Measurements from ENCODE around the gene SLC8A2. TPM values are rescaled to one million over a fixed set of nuclear protein-coding genes. Genes with fewer than 3 reads are reported as not detected.

Gene SLC8A2
- total and polyA plus RNA-seq, 10 of the 15 experiments (the other 5 are each of a cell fraction or from before 2014, with no cell fraction given), result not detected

DNA sequence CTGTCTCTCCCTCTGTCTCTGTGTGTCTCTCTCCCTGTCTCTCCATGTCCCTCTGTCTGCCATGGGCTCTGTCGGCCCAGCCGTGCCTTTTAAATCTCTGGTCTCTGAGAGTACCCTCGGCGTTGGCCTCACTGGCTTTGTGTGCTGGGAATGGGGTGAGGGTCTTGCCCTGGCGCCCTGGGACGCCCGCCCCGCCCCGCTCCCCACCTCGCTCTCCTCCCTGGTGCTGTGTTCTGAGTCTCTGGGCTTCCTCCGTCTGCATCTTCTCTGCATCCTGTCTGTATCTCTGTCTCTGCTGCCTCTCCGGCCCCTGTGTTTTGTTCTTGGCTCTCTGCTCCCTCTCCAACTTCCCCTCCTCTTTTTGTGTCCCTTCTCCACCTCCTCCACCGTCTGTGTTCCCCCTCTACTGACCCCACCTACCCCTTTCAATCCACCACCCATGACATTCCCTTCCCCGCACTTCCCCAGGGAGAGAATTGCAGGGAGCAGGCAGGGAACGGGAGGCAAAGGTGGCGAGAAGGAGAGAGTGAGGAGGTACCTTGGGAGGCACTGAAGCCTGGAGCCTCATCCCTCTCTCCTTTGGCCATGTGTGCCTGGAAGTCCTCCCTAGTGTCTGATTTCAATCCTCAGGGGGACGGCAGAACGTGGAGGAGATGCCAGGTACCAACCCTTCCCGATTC is 48.4 kb downstream of the SLC8A2 start:
- no peak for DNase-seq (ENCODE audit: low read depth, low spot score)
- Histone ChIP-seq H2AFZ (ENCODE audit: control insufficient read depth, low read depth, low read length) (no peak overlapping the region), H3K4me2 (ENCODE audit: control insufficient read depth, insufficient read depth) (no peak overlapping the region), H3K27me3 (replicated peaks in 1 of 2; ENCODE audit: control insufficient read depth in 2 of 2, insufficient read depth in 2 of 2, low read length in 1 of 2) (peaks cover 4 to 17% of the 10 kb centered on the region in 2 experiments), H3K9me3 (replicated peaks; ENCODE audit: control insufficient read depth, insufficient read depth, low read length) (no peaks in the 10 kb centered on the region), H3K9ac (ENCODE audit: control insufficient read depth, insufficient read depth, low read length) (no peak overlapping the region), H3K36me3 (ENCODE audit: control insufficient read depth in 2 of 2, insufficient read depth in 2 of 2, low read length in 1 of 2) (no peaks in the 10 kb centered on the region), H3K4me3 (no peak overlapping the region), H3K79me2 (ENCODE audit: control insufficient read depth, insufficient read depth, low read length) (no peaks in the 10 kb centered on the region), H3K27ac (ENCODE audit: control insufficient read depth, insufficient read depth) (no peak overlapping the region), H3K4me1 (ENCODE audit: control insufficient read depth, insufficient read depth, low read length) (peaks cover 5% of the 10 kb centered on the region), H4K20me1 (ENCODE audit: control insufficient read depth, insufficient read depth) (no peaks in the 10 kb centered on the region)
- SMC1A ChIA-PET (ENCODE audit: uncharacterized antibody, unreplicated experiment), result no interaction called here
- no peak for ATAC-seq
- TF ChIP-seq SMAD1 (IDR thresholded peaks at IDR 0.05; ENCODE audit: low read depth, partially characterized antibody) (no peak), KAT2A (conservative IDR thresholded peaks at IDR 0.05; ENCODE audit: control insufficient read depth, low read depth, low read length) (no peak), TBL1XR1 (IDR thresholded peaks at IDR 0.05; ENCODE audit: low read depth, low read length) (no peak), ASH2L (IDR thresholded peaks at IDR 0.05; ENCODE audit: borderline replicate concordance, low read depth) (no peak), CREM (IDR thresholded peaks at IDR 0.05; ENCODE audit: low read depth) (no peak), RCOR1 (conservative IDR thresholded peaks at IDR 0.05; ENCODE audit: low read depth, low read length) (no peak), STAT3 (IDR thresholded peaks at IDR 0.05; ENCODE audit: low read depth, low read length) (no peak), EED (IDR thresholded peaks at IDR 0.05; ENCODE audit: low read depth) (no peak), JUND (IDR thresholded peaks at IDR 0.05; ENCODE audit: low read depth, low read length) (no peak), SP1 (IDR thresholded peaks at IDR 0.05; ENCODE audit: low read depth, low read length) (no peak), ZNF274 (IDR thresholded peaks at IDR 0.05; ENCODE audit: insufficient read depth, insufficient read length) (no peak)
- TF ChIP-seq, protein P1, sequence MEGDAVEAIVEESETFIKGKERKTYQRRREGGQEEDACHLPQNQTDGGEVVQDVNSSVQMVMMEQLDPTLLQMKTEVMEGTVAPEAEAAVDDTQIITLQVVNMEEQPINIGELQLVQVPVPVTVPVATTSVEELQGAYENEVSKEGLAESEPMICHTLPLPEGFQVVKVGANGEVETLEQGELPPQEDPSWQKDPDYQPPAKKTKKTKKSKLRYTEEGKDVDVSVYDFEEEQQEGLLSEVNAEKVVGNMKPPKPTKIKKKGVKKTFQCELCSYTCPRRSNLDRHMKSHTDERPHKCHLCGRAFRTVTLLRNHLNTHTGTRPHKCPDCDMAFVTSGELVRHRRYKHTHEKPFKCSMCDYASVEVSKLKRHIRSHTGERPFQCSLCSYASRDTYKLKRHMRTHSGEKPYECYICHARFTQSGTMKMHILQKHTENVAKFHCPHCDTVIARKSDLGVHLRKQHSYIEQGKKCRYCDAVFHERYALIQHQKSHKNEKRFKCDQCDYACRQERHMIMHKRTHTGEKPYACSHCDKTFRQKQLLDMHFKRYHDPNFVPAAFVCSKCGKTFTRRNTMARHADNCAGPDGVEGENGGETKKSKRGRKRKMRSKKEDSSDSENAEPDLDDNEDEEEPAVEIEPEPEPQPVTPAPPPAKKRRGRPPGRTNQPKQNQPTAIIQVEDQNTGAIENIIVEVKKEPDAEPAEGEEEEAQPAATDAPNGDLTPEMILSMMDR (IDR thresholded peaks at IDR 0.05 in 2 of 3, conservative IDR thresholded peaks at IDR 0.05 in 1 of 3; ENCODE audit: control insufficient read depth in 2 of 3, extremely low read depth in 1 of 3, insufficient read depth in 1 of 3, low read depth in 3 of 3, low read length in 3 of 3), result no peak
- TF ChIP-seq, protein P2, sequence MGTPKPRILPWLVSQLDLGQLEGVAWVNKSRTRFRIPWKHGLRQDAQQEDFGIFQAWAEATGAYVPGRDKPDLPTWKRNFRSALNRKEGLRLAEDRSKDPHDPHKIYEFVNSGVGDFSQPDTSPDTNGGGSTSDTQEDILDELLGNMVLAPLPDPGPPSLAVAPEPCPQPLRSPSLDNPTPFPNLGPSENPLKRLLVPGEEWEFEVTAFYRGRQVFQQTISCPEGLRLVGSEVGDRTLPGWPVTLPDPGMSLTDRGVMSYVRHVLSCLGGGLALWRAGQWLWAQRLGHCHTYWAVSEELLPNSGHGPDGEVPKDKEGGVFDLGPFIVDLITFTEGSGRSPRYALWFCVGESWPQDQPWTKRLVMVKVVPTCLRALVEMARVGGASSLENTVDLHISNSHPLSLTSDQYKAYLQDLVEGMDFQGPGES (IDR thresholded peaks at IDR 0.05), result no peak
- CTCF ChIA-PET, result no interaction called here
- no TSS peak for BruUV-seq (replicated peaks)
- POLR2A ChIA-PET, result no interaction called here
- intact Hi-C loops (cut with micrococcal nuclease; ENCODE audit: unreplicated experiment), result no loop called here
- RAD21 ChIA-PET (ENCODE audit: unreplicated experiment), result no interaction called here
- FAIRE-seq, result no peak
- 11% methylated on average over 15 of the region's 19 CpGs for WGBS (ENCODE audit: insufficient coverage, insufficient replicate concordance, low lambda C conversion rate, missing lambda C conversion rate)
- in situ Hi-C loops (cut with MboI), result no loop called here
